ENCODE results near the gene PKP4. TPM values are rescaled to one million over a fixed set of nuclear protein-coding genes. Genes with fewer than 3 reads are reported as not detected.

The PKP4 gene
- total and polyA plus RNA-seq, 9 donors: 22.7 to 60.9 (median 46.6) TPM

DNA sequence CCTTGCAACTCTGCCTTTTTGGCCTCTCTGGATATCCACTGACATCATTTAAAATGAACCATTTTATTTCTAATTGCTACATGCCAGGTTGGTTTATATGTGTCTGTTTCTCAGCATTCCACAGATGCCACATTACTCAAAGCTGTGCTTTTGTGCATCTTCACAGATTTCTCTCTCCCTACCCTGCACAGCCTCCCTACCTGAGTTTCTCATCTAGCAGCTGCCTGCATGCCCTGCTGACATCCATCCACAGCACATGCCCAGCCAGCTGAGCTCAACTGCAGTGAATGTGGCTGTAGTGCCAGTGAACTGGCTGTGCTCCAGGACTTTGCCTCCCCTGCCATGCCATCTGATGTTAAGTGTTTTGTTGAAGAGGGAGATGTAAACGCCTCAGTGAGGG is 44.5 kb downstream of the PKP4 start:
- Histone ChIP-seq H3K4me3 (no peak overlapping the region), H3K27ac (no peak overlapping the region), H3K4me1 (ENCODE audit: insufficient read depth) (peaks cover 13% of the 10 kb centered on the region), H3K36me3 (no peaks in the 10 kb centered on the region), H3K27me3 (no peaks in the 10 kb centered on the region), H3K9me3 (no peaks in the 10 kb centered on the region)
- WGBS, 3 donors: 62 to 75% (median 73%) methylated on average over 1 of the region's 1 CpG
- no peak for TF ChIP-seq EP300 (IDR thresholded peaks at IDR 0.05)
- TF ChIP-seq, protein P1, sequence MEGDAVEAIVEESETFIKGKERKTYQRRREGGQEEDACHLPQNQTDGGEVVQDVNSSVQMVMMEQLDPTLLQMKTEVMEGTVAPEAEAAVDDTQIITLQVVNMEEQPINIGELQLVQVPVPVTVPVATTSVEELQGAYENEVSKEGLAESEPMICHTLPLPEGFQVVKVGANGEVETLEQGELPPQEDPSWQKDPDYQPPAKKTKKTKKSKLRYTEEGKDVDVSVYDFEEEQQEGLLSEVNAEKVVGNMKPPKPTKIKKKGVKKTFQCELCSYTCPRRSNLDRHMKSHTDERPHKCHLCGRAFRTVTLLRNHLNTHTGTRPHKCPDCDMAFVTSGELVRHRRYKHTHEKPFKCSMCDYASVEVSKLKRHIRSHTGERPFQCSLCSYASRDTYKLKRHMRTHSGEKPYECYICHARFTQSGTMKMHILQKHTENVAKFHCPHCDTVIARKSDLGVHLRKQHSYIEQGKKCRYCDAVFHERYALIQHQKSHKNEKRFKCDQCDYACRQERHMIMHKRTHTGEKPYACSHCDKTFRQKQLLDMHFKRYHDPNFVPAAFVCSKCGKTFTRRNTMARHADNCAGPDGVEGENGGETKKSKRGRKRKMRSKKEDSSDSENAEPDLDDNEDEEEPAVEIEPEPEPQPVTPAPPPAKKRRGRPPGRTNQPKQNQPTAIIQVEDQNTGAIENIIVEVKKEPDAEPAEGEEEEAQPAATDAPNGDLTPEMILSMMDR (IDR thresholded peaks at IDR 0.05): no peak
- TF ChIP-seq POLR2A (IDR thresholded peaks at IDR 0.05): no peak
- intact Hi-C loops (cut with DNase I): no loop called here
- no peak for DNase-seq

DNA sequence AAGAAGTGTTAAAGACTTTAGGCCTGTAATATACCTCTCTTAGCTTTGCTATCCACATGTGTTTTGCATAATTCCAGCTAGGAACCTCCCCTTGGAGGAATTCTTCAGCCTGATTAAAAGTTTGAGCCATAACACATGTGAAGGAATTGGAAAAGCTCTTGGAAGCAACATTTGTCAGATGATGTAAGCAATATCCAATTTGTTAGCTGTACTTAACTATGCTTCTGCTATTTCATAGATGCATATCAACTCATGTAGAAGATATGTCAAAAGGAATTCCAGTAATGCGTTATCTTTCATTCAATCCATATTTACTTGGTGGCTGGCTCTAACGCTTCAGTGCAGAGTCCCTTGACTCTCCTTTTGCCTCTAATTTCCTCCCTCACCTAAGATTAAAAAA is 46.2 kb downstream of the PKP4 start:
- WGBS, 3 donors: 11 to 27% (median 15%) methylated on average over 2 of the region's 2 CpGs
- Histone ChIP-seq H3K27ac (no peak overlapping the region), H3K4me3 (no peak overlapping the region), H3K27me3 (no peaks in the 10 kb centered on the region), H3K9me3 (no peaks in the 10 kb centered on the region), H3K4me1 (ENCODE audit: insufficient read depth) (peaks cover 13% of the 10 kb centered on the region), H3K36me3 (no peaks in the 10 kb centered on the region)
- DNase-seq: no peak
- TF ChIP-seq EP300 (IDR thresholded peaks at IDR 0.05): no peak
- TF ChIP-seq, protein P1 (IDR thresholded peaks at IDR 0.05): no peak
- no peak for TF ChIP-seq POLR2A (IDR thresholded peaks at IDR 0.05)
- intact Hi-C loops (cut with DNase I): no loop called here

DNA sequence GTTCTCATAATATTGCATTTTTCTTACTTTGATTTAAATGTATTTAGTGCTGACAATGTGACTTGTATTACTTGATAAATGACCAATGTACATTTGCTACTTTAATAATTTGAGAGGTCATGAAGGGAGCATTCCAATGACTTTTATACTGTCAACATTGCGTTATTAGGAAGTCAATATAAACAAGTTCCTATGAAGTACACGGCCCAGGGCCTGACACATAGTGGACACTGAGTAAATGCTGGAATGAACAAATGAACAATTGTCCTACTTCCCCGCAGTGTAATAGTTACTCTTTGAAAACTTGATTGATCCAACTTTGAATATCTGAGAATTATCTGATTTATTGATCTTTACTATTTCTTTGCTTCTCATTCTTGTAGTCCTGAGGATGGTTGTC is 47.3 kb downstream of the PKP4 start:
- H3K27ac ChIP-seq: no peak overlapping the region

DNA sequence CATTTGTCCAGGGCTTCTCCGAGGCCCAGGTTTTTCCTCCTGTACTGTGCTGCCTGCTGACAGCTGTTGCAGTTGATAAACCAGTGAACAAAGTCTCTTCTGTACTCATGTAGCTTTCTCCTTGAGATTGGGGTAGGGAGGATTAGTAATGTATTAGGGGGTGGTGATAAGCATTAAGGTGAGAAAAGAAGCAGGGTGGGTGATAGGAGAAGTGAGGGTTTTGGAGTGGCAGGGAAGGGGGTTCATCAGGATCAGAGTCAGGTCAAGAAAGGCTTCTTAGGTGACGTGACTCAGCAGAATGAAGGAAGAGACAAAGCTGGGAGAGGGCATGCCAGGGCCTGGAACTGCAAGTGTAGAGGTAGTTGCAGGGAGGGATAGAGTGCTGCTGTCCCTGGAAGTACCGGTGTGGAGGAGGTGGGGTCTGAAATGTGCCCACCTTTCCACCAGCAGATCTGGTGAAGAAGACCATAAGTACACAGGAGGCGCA is 48.7 kb downstream of the PKP4 start:
- Histone ChIP-seq H3K4me1 (ENCODE audit: insufficient read depth) (peaks cover 9% of the 10 kb centered on the region), H3K27me3 (no peaks in the 10 kb centered on the region), H3K36me3 (no peaks in the 10 kb centered on the region), H3K27ac (no peak overlapping the region), H3K9me3 (no peaks in the 10 kb centered on the region), H3K4me3 (no peak overlapping the region)
- intact Hi-C loops (cut with DNase I): no loop called here
- TF ChIP-seq EP300 (IDR thresholded peaks at IDR 0.05) (no peak), POLR2A (IDR thresholded peaks at IDR 0.05) (no peak)
- TF ChIP-seq, protein P1 (IDR thresholded peaks at IDR 0.05): no peak
- no peak for DNase-seq
- WGBS, 3 donors: 77 to 86% (median 82%) methylated on average over 4 of the region's 4 CpGs

More for the DNA sequence above, 47.3 kb downstream of the PKP4 start:
- Histone ChIP-seq H3K27me3 (no peaks in the 10 kb centered on the region), H3K4me3 (no peak overlapping the region), H3K9me3 (no peaks in the 10 kb centered on the region), H3K4me1 (ENCODE audit: insufficient read depth) (peaks cover 11% of the 10 kb centered on the region), H3K36me3 (no peaks in the 10 kb centered on the region)
- DNase-seq: no peak
- 84 to 90% (median 89%) methylated on average over 3 of the region's 3 CpGs for WGBS, 3 donors
- intact Hi-C loops (cut with DNase I): no loop called here
- TF ChIP-seq, protein P1 (IDR thresholded peaks at IDR 0.05): no peak
- TF ChIP-seq EP300 (IDR thresholded peaks at IDR 0.05): no peak
- no peak for TF ChIP-seq POLR2A (IDR thresholded peaks at IDR 0.05)

Data from ovary (tissue), 9 donors.